Lower lobe of right lung (tissue), 2 donors: Measurements from ENCODE around the gene PGM2. TPM values are rescaled to one million over a fixed set of nuclear protein-coding genes. Genes with fewer than 3 reads are reported as not detected.
A peak's percentile ranks its signal among the peaks of the same experiment; 100 is the strongest.

Source experiments
- ATAC-seq, 2 donors: fragments of 200-7000 bp; cut with Tn5 transposase; one replicate each; pipeline ENCODE4 v1.9.1; 2020 to 2022; ENCODE audit warnings: mild to moderate bottlenecking in 2 of 2, moderate library complexity in 2 of 2
- DNase-seq: peaks from one replicate; pipeline ENCODE4 v3.0.0-alpha.2; 2020
- H3K27ac ChIP-seq: fragments of 200-600 bp; one replicate; pipeline ENCODE4 v1.8.0; 2022
- H3K27me3 ChIP-seq: fragments of 200-600 bp; one replicate; pipeline ENCODE4 v1.8.0; 2022; ENCODE audit warnings: low read depth
- H3K36me3 ChIP-seq: fragments of 200-600 bp; one replicate; pipeline ENCODE4 v1.8.0; 2022; ENCODE audit warnings: mild to moderate bottlenecking
- H3K4me1 ChIP-seq: fragments of 200-600 bp; one replicate; pipeline ENCODE4 v1.8.0; 2022
- H3K4me3 ChIP-seq: fragments of 200-600 bp; one replicate; pipeline ENCODE4 v1.8.0; 2022; ENCODE audit warnings: mild to moderate bottlenecking
- H3K9me3 ChIP-seq: fragments of 200-600 bp; one replicate; pipeline ENCODE4 v1.8.0; 2022
- CTCF ChIP-seq: fragments of 200-600 bp; IDR thresholded peaks from one replicate; pipeline ENCODE4 v1.8.0; 2022; ENCODE audit warnings: antibody characterized with exemption, mild to moderate bottlenecking
- intact Hi-C: fragments of 100-400 bp; cut with DNase I; formaldehyde crosslinking; loops from one replicate; pipeline ENCODE4 v1.11.0; 2022
- total RNA-seq: library from RNA; stranded (reverse); fragmentation: NEBNext Ultra II Directional; extraction: Animal tissue kit (Norgen Biotek cat#: 25700); gene quantifications from one replicate; pipeline ENCODE4 v1.2.1, GENCODE V29; 2021
- donor health status: DM: no; HTN: yes; CAD: no; lungs with severe emphysema.

Gene PGM2
- total RNA-seq, 1 donor from 2014 or later: 28.7 TPM

DNA sequence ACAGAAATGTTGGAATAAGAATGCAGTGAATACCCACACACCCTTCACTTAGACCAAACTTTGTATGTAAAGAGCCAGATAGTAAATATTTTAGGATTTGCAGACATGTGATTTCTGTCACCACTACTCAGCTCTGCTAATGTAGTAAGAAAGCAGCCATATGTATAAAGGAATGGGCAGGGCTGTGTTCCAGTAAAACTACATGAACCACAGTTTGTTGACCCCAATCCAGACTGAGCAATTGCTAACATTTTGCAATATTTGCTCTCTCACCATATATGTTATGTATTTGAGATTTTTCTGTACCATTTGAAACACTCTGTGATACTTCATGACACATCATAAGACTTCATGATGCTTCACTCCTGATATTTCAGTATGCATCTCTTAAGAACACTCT, 32.4 kb downstream of the PGM2 start:
- intact Hi-C loops: no loop called here
- TF ChIP-seq CTCF: no peak
- DNase-seq: no peak

GRCh38 chr4:37860266-37860665, 33.8 kb downstream of the PGM2 start:
- intact Hi-C loops: no loop called here

More for the DNA sequence above, 32.4 kb downstream of the PGM2 start:
- Histone ChIP-seq H3K4me1 (no peaks in the 10 kb centered on the region), H3K4me3 (no peak overlapping the region), H3K9me3 (no peaks in the 10 kb centered on the region), H3K36me3 (peaks cover 30% of the 10 kb centered on the region), H3K27me3 (no peaks in the 10 kb centered on the region), H3K27ac (no peak overlapping the region)
- ATAC-seq: no peak

DNA sequence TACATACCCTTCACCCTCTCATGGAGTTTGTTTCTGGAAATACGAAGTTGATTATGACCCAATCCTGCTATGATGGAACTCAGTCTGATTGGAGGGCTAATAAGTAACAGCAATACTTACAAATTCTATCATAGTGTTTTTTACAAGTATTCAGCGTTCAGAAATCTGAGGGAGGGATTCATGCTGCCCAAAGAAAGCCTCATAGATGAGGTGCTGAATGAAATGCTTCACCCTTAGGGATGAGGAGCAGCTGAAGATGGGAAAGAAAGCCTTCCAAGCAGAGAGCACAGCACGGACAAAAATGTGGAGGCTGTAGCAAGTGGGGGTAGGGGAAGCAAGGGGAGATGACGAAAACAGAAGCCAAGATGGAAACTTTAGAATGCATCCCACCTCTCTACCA, 36.5 kb downstream of the PGM2 start:
- Histone ChIP-seq H3K4me3 (no peak overlapping the region), H3K36me3 (peaks cover 6% of the 10 kb centered on the region), H3K27ac (no peak overlapping the region), H3K9me3 (no peaks in the 10 kb centered on the region), H3K4me1 (peaks cover 26% of the 10 kb centered on the region), H3K27me3 (no peaks in the 10 kb centered on the region)
- DNase-seq (no peak), ATAC-seq (no peak)
- no peak for TF ChIP-seq CTCF
- intact Hi-C loops: no loop called here

More at GRCh38 chr4:37860266-37860665, 33.8 kb downstream of the PGM2 start:
- no peaks in the 10 kb centered on the region for H3K9me3 ChIP-seq
- H3K4me1 ChIP-seq: peaks cover 11% of the 10 kb centered on the region
- H3K27me3 ChIP-seq: no peaks in the 10 kb centered on the region
- H3K36me3 ChIP-seq: peaks cover 22% of the 10 kb centered on the region
- no peak overlapping the region for H3K27ac ChIP-seq
- DNase-seq (no peak), ATAC-seq (no peak)
- no peak for TF ChIP-seq CTCF
- H3K4me3 ChIP-seq: no peak overlapping the region

- H3K27ac ChIP-seq: no peak overlapping the region
- no peak for TF ChIP-seq CTCF
- intact Hi-C loops: no loop called here
- H3K4me3 ChIP-seq: no peak overlapping the region
- peak; percentile 64 to 66 for ATAC-seq
- DNase-seq: no peak
- H3K27me3 ChIP-seq: no peaks in the 10 kb centered on the region
- peaks cover 6% of the 10 kb centered on the region for H3K36me3 ChIP-seq
- H3K9me3 ChIP-seq: no peaks in the 10 kb centered on the region
- H3K4me1 ChIP-seq: peaks cover 26% of the 10 kb centered on the region
Observed at GRCh38 chr4:37864786-37865185, 38.3 kb downstream of the PGM2 start.

DNA sequence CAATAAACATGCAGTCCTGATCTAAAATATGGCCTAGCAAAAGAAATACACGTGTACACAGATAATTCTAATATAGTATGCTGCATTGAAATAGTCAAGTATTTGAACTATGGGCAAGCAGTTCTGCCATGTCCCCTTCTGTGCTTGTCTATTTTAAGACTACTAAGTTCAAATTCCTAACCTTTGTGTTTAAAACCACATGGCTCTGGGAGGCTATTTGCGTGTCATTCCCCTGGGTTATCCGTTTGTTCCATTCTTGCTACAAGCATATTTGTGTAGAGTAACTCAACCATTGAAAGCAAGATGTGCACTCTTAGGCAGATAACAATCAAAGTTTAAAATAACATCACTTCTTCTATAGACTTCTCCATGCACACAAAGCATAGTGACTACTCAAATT, 39.0 kb downstream of the PGM2 start:
- Histone ChIP-seq H3K4me3 (no peak overlapping the region), H3K9me3 (no peaks in the 10 kb centered on the region), H3K27ac (peak overlapping the region; percentile 16), H3K27me3 (no peaks in the 10 kb centered on the region), H3K4me1 (peaks cover 26% of the 10 kb centered on the region), H3K36me3 (peaks cover 6% of the 10 kb centered on the region)
- TF ChIP-seq CTCF: no peak
- DNase-seq (no peak), ATAC-seq (no peak)
- intact Hi-C loops: no loop called here

- Histone ChIP-seq H3K4me3 (no peak overlapping the region), H3K27ac (no peak overlapping the region), H3K36me3 (no peaks in the 10 kb centered on the region), H3K4me1 (peaks cover 26% of the 10 kb centered on the region), H3K27me3 (no peaks in the 10 kb centered on the region), H3K9me3 (no peaks in the 10 kb centered on the region)
- intact Hi-C loops: no loop called here
- no peak for TF ChIP-seq CTCF
- ATAC-seq (no peak), DNase-seq (no peak)
Observed at GRCh38 chr4:37867102-37867501, 40.6 kb downstream of the PGM2 start.
